Activated CD4-positive, alpha-beta T cell treated with anti-CD3 and anti-CD28 coated beads for 36 hours (primary cell): ENCODE measurements around the gene CLDN6. TPM values are rescaled to one million over a fixed set of nuclear protein-coding genes. Genes with fewer than 3 reads are reported as not detected.
A peak's percentile ranks its signal among the peaks of the same experiment; 100 is the strongest.
"Not testable (repeated sequence)": the region's sequence is repeated elsewhere in the genome, so short reads cannot be mapped to it uniquely, and the experiment has no call there.

Experiments
- ATAC-seq: fragments of 200-7000 bp; cut with Tn5 transposase; one replicate; pipeline ENCODE4 v1.10.0; 2021; ENCODE audit warnings: mild to moderate bottlenecking, moderate library complexity
- CTCF ChIA-PET: fragments of 350-600 bp; sonication (Branson Sonifier 250); formaldehyde crosslinking; loops from one replicate; lab custom pipeline; 2021; ENCODE audit warnings: antibody characterized with exemption; lab: Charles Lee
- POLR2A ChIA-PET: fragments of 350-600 bp; sonication (Branson Sonifier 250); formaldehyde crosslinking; loops from one replicate; lab custom pipeline; 2021; ENCODE audit warnings: antibody characterized with exemption, inconsistent platforms; lab: Charles Lee
- DNase-seq: peaks from one replicate; pipeline ENCODE4 v3.0.0-alpha.2; 2020
- H3K27ac Mint-ChIP-seq: one replicate; pipeline ENCODE4 v1.8.0; 2021; ENCODE audit warnings: mixed read lengths
- H3K27me3 Mint-ChIP-seq: one replicate; pipeline ENCODE4 v1.8.0; 2021; ENCODE audit warnings: mixed read lengths
- H3K36me3 Mint-ChIP-seq: one replicate; pipeline ENCODE4 v1.8.0; 2021; ENCODE audit warnings: low read depth, mixed read lengths
- H3K4me1 Mint-ChIP-seq: one replicate; pipeline ENCODE4 v1.8.0; 2021; ENCODE audit warnings: mixed read lengths
- H3K4me3 Mint-ChIP-seq: one replicate; pipeline ENCODE4 v1.8.0; 2021; ENCODE audit warnings: mild to moderate bottlenecking, moderate library complexity, mixed read lengths
- H3K9me3 Mint-ChIP-seq: one replicate; pipeline ENCODE4 v1.8.0; 2021; ENCODE audit warnings: low read depth, mixed read lengths
- intact Hi-C, 2 experiments: fragments of 100-400 bp; cut with DNase I in 1 of 2; cut with micrococcal nuclease in 1 of 2; formaldehyde crosslinking; loops; one replicate each; pipeline versions ENCODE4 v1.14.2 to v1.15.1; 2022 to 2024; cut with DNase I, micrococcal nuclease
- total RNA-seq, 2 experiments: library from RNA; stranded (reverse); gene quantifications; one replicate each; pipeline ENCODE4 v1.2.3, GENCODE V29; 2021

Gene CLDN6
- total RNA-seq, 2 experiments from 2014 or later, result not detected

DNA sequence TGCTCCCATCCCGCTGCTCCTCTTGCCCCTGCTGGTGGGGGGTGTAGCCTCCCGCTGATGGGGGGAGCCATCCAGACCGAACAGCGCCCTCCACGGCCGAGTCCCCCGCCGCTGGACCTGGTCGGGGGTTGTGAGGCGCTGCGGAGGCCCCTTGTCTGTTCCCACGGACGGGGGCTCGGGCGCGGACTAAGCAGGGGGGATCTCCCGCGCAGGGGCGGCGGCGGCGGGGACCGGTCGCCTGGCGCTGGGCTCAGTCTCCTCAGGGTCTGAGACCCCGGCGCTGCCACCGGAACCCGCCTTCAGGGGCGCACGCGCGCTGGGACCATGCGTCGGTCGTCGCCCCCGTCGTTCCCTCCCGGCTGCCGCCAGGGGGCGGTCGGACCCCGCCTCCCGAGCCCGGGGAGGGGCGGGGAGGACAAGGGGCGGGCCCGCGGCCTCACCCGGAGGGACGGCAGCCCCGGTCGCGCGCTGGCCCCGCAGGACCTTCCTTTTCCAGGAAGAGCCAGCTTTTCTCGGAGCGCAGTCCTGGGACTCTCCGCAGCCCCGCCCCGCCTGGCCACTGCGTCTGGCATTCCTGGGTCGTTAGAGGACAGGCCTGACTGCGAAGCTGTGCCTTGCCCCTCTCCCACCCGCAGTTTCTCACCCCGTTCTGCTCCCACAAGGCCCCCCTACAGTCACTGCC, 41.2 kb upstream of the CLDN6 start:
- Mint-ChIP-seq H3K4me1 (peaks cover 63% of the 10 kb centered on the region), H3K36me3 (peaks cover 13% of the 10 kb centered on the region), H3K27ac (peak overlapping the region; percentile 93), H3K27me3 (no peaks in the 10 kb centered on the region), H3K9me3 (no peaks in the 10 kb centered on the region), H3K4me3 (peak overlapping the region; percentile 84)
- POLR2A ChIA-PET, result interaction anchor here (0.9 to 1.1 kb wide), 2 partner anchors 31 to 70 kb away, joined by 3 read pairs; no protein-coding TSS in a partner anchor
- CTCF ChIA-PET, result interaction anchor here (0.7 to 4.0 kb wide), 21 partner anchors 11 to 130 kb away, joined by 3 to 83 read pairs (median 4); partner anchors contain the start of genes ZNF213 and ZSCAN10
- intact Hi-C loops, result loop anchor here (1.0 to 5.0 kb wide), 11 partner anchors 31 to 107 kb away; partner anchors contain the start of genes HCFC1R1 (in 1 of the 2), THOC6 (in 1 of the 2) and TNFRSF12A (in 1 of the 2)
- DNase-seq (peak; percentile 93), ATAC-seq (peak; percentile 83)

DNA sequence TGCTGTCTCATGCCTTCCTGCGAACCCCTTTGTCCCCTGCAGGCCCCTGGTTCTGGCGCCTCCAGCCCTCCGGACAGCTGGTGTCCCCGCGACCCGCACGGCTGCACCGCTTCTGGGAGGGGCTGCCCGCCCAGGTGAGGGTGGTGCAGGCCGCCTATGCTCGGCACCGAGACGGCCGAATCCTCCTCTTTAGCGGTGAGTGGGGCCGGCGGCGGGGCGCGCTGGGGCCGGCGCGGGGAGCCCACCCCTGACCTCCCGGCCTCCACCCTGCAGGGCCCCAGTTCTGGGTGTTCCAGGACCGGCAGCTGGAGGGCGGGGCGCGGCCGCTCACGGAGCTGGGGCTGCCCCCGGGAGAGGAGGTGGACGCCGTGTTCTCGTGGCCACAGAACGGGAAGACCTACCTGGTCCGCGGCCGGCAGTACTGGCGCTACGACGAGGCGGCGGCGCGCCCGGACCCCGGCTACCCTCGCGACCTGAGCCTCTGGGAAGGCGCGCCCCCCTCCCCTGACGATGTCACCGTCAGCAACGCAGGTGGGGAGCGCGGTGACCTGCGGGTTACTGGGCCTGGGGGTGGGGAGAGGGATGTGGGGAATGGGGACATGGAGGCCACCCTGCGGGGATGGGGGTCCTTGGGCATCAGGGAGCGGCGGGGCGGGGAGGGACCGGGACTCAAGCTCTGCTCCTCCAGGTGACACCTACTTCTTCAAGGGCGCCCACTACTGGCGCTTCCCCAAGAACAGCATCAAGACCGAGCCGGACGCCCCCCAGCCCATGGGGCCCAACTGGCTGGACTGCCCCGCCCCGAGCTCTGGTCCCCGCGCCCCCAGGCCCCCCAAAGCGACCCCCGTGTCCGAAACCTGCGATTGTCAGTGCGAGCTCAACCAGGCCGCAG, 40.4 kb upstream of the CLDN6 start:
- Mint-ChIP-seq H3K36me3 (peaks cover 13% of the 10 kb centered on the region), H3K27ac (peak overlapping the region; percentile 72), H3K4me1 (peaks cover 62% of the 10 kb centered on the region), H3K27me3 (no peaks in the 10 kb centered on the region), H3K4me3 (peak overlapping the region; percentile 84), H3K9me3 (no peaks in the 10 kb centered on the region)
- ATAC-seq, result peak; percentile 51
- CTCF ChIA-PET, result interaction anchor here (0.8 to 4.0 kb wide), 17 partner anchors 11 to 131 kb away, joined by 3 to 83 read pairs (median 5); partner anchors contain the start of genes ZNF213 and ZSCAN10
- DNase-seq, result peak; percentile 78
- intact Hi-C loops, result loop anchor here (1.0 to 5.0 kb wide), 12 partner anchors 30 to 108 kb away; partner anchors contain the start of genes HCFC1R1 (in 1 of the 2), THOC6 (in 1 of the 2) and TNFRSF12A (in 1 of the 2)
- POLR2A ChIA-PET, result interaction anchor here (0.6 to 1.0 kb wide), 4 partner anchors 30 to 100 kb away, joined by 3 read pairs; partner anchors contain the start of gene ZNF213

DNA sequence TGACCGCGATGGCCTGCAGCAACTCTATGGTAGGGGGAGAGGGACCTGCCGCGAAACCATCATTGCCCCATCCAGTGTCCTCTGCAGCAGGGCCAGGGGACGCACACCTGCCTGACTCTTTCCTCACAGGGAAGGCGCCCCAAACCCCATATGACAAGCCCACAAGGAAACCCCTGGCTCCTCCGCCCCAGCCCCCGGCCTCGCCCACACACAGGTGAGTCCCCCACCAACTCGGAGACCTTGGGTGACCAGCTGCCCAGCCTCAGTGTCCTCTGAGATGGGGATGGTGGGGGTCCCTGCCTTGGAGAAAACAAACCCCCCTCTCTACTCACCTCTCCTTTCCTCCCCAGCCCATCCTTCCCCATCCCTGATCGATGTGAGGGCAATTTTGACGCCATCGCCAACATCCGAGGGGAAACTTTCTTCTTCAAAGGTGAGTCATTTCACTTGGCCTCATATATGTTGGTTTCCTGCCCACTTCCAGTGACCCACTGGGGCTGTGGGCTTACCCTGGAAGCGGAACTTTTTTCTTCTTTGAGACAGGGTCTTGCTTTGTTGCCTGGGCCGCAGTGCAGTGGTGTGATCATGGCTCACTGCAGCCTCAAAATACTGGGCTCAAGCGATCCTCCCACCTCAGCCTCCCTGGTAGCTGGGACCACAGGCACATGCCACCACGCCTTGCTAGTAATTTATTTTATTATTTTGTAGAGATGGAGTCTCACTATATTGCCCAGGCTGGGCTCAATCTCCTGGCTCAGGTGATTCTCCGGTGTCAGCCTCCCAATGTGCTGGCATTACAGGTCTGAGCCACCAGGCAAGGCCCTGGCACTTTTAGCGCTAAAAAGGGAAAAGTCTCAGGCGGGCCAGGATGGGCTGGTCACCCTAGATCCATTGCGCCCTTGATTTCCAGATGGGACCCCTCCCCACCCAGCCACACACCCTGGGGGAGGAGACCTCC, 39.5 kb upstream of the CLDN6 start:
- H3K36me3 Mint-ChIP-seq, result peaks cover 13% of the 10 kb centered on the region
- peaks cover 53% of the 10 kb centered on the region for H3K4me1 Mint-ChIP-seq
- ChIA-PET CTCF (interaction anchor here (1.0 to 4.0 kb wide), 9 partner anchors 14 to 111 kb away, joined by 3 to 83 read pairs (median 7); partner anchors contain the start of gene ZSCAN10), POLR2A (interaction anchor here (1.0 kb wide), 1 partner anchor 72 kb away, joined by 3 read pairs; no protein-coding TSS in a partner anchor)
- no peaks in the 10 kb centered on the region for H3K27me3 Mint-ChIP-seq
- peak overlapping the region; percentile 84 for H3K4me3 Mint-ChIP-seq
- no peak for ATAC-seq
- intact Hi-C loops, result loop anchor here (1.0 to 5.0 kb wide), 3 partner anchors 35 to 54 kb away; partner anchors contain the start of genes HCFC1R1 (in 1 of the 2), THOC6 (in 1 of the 2) and TNFRSF12A (in 1 of the 2)
- no peaks in the 10 kb centered on the region for H3K9me3 Mint-ChIP-seq
- H3K27ac Mint-ChIP-seq, result peak overlapping the region; percentile 60
- DNase-seq, result no peak

DNA sequence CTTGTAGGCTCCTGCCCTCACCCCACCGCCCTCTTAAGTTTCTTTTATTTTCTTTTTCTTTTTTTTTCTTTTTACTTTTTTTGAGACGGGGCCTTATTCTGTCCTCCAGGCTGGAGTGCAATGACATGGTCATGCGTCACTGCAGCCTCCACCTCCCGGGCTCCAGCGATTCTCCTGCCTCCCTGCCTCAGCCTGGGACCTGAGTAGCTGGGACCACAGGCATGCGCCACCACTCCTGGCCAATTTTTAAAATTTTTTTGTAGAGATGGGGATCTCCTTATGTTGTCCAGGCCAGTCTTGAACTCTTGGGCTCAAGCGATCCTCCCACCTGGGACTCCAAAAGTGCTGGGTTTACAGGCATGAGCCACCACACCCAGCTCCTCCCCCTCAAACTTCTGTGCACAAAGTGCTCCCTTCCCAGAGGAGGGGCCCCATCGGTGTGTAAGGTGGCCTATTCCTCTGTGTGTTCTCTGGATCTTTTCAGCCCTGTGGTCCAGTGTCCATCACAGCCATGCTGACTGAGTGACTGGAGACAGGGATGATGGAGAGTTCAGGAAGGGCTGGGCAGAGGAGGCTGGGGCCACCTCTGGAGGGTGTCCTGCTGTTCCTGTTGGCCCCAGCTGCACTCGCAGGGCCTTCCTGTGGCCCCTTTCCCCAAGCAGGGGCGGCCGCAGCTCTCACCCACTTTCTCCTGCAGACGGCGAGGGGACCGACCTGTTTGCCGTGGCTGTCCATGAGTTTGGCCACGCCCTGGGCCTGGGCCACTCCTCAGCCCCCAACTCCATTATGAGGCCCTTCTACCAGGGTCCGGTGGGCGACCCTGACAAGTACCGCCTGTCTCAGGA, 38.6 kb upstream of the CLDN6 start:
- Mint-ChIP-seq H3K36me3 (peaks cover 13% of the 10 kb centered on the region), H3K9me3 (no peaks in the 10 kb centered on the region), H3K27ac (no peak overlapping the region), H3K4me3 (peak overlapping the region; percentile 84), H3K27me3 (no peaks in the 10 kb centered on the region), H3K4me1 (peaks cover 46% of the 10 kb centered on the region)
- DNase-seq (no peak), ATAC-seq (no peak)
- ChIA-PET CTCF (interaction anchor here (0.5 to 1.1 kb wide), 4 partner anchors 14 to 266 kb away, joined by 3 to 4 read pairs (median 3); no protein-coding TSS in a partner anchor), POLR2A (interaction anchor here (0.6 kb wide), 2 partner anchors 25 to 52 kb away, joined by 3 read pairs; no protein-coding TSS in a partner anchor)
- intact Hi-C loops, result loop anchor here in 1 of 2 experiments (5.0 kb wide), 1 partner anchor 34 kb away; the partner anchor contains the start of genes HCFC1R1, THOC6 and TNFRSF12A

DNA sequence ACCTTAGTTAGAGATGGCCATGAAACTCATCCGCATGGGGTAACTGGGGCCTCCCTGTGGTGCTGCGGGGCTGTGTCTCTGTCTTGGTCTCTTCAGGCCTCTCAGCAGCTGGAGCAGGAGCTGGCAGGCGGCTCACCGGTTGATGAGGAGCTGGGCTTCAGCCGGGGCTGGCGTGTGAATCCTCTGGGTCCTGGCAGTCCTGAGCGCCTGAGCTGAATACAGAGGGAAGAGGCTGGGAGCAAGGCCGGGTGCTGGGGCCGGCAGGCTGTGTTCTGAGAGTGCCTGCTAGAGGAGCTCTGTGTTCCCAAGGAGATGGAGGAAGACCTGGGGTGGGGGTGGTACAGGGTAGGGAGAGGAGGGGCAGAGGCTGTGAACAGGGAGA, 37.7 kb upstream of the CLDN6 start:
- peaks cover 50% of the 10 kb centered on the region for H3K4me1 Mint-ChIP-seq
- DNase-seq, H3K27me3 Mint-ChIP-seq, ATAC-seq, POLR2A ChIA-PET, H3K9me3 Mint-ChIP-seq, H3K4me3 Mint-ChIP-seq: not testable (repeated sequence)
- H3K36me3 Mint-ChIP-seq, result peaks cover 13% of the 10 kb centered on the region
- H3K27ac Mint-ChIP-seq, result peak overlapping the region; percentile 65
- intact Hi-C loops, result loop anchor here in 1 of 2 experiments (5.0 kb wide), 1 partner anchor 33 kb away; the partner anchor contains the start of genes HCFC1R1, THOC6 and TNFRSF12A
- CTCF ChIA-PET, result interaction anchor here (0.9 to 1.1 kb wide), 3 partner anchors 15 to 74 kb away, joined by 3 to 4 read pairs (median 3); no protein-coding TSS in a partner anchor

GRCh38 chr16:3054965-3055733, 37.2 kb upstream of the CLDN6 start:
- ATAC-seq (no peak), DNase-seq (no peak)
- Mint-ChIP-seq H3K27ac (peak overlapping the region; percentile 65), H3K27me3 (no peaks in the 10 kb centered on the region), H3K36me3 (peaks cover 13% of the 10 kb centered on the region), H3K4me1 (peaks cover 44% of the 10 kb centered on the region), H3K9me3 (no peaks in the 10 kb centered on the region), H3K4me3 (no peak overlapping the region)
- intact Hi-C loops, result loop anchor here in 1 of 2 experiments (5.0 kb wide), 1 partner anchor 33 kb away; the partner anchor contains the start of genes HCFC1R1, THOC6 and TNFRSF12A
- ChIA-PET POLR2A (interaction anchor here (0.5 kb wide), 1 partner anchor 27 kb away, joined by 3 read pairs; no protein-coding TSS in a partner anchor), CTCF (interaction anchor here (0.7 to 0.9 kb wide), 2 partner anchors 23 to 41 kb away, joined by 3 read pairs; no protein-coding TSS in a partner anchor)

GRCh38 chr16:3053330-3053710, 35.3 kb upstream of the CLDN6 start:
- peak; percentile 1 for ATAC-seq
- peaks cover 37% of the 10 kb centered on the region for H3K4me1 Mint-ChIP-seq
- H3K36me3 Mint-ChIP-seq, result peaks cover 12% of the 10 kb centered on the region
- CTCF ChIA-PET, DNase-seq, H3K27ac Mint-ChIP-seq, POLR2A ChIA-PET, H3K4me3 Mint-ChIP-seq, H3K9me3 Mint-ChIP-seq, intact Hi-C loops, H3K27me3 Mint-ChIP-seq: not testable (repeated sequence)

- H3K27me3 Mint-ChIP-seq, H3K4me3 Mint-ChIP-seq, H3K9me3 Mint-ChIP-seq, intact Hi-C loops, POLR2A ChIA-PET: not testable (repeated sequence)
- ATAC-seq (peak; percentile 79), DNase-seq (peak; percentile 67)
- peaks cover 12% of the 10 kb centered on the region for H3K36me3 Mint-ChIP-seq
- peaks cover 37% of the 10 kb centered on the region for H3K4me1 Mint-ChIP-seq
- H3K27ac Mint-ChIP-seq, result peak overlapping the region; percentile 25
- CTCF ChIA-PET, result interaction anchor here (6.0 kb wide), 1 partner anchor 21 kb away, joined by 61 read pairs; no protein-coding TSS in a partner anchor
Measured at GRCh38 chr16:3052571-3053329, 34.8 kb upstream of the CLDN6 start.
